Activated naive CD4-positive, alpha-beta T cell treated with anti-CD3 and anti-CD28 coated beads, Interleukin-2, amount 50 U/mL, for 16 hours (primary cell): ENCODE results near the gene NPPB.
"Not testable (repeated sequence)": the region's sequence is repeated elsewhere in the genome, so short reads cannot be mapped to it uniquely, and the experiment has no call there.

Experiments
- DNase-seq: peaks from one replicate; pipeline ENCODE4 v3.0.0-alpha.2; 2020

The NPPB gene

GRCh38 chr1:11858613-11858967, at the start of gene NPPB:
NPPB (minus strand) TSS chr1:11858945; CDS start chr1:11858833, 112 bp downstream.
- no peak for DNase-seq

GRCh38 chr1:11908095-11908675, 49.4 kb upstream of the NPPB start:
- peak; percentile 73 for DNase-seq

- peak; percentile 89 for DNase-seq
Observed at GRCh38 chr1:11907275-11908094, 48.7 kb upstream of the NPPB start.

DNA sequence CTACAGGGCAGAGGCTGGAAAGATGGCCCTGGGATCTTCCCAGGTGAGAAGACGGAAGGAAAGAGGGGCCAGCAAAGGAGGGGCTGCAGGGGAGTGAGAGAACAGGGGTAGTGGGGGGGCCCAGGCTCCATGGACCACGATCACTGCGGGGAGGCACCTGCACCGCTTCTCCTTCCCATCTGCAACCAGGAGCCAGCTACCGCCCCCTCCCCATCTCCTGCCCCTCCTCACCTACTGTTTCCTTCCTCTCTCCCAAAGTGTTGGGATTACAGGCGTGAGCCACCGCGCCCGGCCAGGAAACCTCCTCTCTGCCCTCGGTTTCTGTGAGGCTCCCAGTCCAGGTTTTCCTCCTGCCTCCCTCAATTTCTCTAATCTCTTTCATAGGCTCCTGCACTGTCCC, 48.1 kb upstream of the NPPB start:
- no peak for DNase-seq

DNA sequence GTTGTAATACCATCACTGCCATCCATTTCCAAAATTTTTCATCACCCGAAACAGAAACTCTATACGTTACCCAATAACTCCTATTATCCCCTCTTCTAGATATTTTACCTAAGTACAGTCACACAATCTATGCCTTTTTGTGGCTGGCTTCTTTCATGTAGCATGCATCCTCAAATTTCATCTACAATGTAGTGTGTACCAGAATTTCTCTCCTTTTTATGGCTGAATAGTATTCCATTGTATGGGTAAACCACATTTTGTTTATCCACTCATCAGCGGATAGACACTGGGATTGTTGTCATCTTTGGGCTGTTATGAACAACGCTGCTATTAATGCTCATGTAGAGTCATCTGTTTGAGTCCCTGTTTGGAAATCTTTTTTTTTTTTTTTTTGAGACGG, 46.2 kb upstream of the NPPB start:
- no peak for DNase-seq

- DNase-seq, result not testable (repeated sequence)
Observed at GRCh38 chr1:11904156-11904555, 45.4 kb upstream of the NPPB start.

- no peak for DNase-seq
Observed at GRCh38 chr1:11903210-11903609, 44.5 kb upstream of the NPPB start.

DNA sequence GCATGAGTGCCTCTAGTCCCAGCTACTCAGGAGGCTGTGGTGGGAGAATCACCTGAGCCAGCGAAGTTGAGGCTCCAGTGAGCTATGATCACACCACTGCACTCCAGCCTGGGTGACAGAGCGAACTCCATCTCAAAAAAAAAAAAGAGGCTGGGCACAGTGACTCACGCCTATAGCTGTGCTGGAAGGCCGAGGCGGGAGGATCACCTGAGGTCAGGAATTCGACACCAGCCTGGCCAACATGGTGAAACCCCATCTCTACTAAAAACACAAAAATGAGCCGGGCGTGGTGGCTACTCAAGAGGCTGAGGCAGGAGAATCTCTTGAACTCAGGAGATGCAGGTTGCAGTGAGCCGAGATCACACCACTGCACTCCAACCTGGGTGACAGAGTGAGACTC, 42.7 kb upstream of the NPPB start:
- not testable (repeated sequence) for DNase-seq

DNA sequence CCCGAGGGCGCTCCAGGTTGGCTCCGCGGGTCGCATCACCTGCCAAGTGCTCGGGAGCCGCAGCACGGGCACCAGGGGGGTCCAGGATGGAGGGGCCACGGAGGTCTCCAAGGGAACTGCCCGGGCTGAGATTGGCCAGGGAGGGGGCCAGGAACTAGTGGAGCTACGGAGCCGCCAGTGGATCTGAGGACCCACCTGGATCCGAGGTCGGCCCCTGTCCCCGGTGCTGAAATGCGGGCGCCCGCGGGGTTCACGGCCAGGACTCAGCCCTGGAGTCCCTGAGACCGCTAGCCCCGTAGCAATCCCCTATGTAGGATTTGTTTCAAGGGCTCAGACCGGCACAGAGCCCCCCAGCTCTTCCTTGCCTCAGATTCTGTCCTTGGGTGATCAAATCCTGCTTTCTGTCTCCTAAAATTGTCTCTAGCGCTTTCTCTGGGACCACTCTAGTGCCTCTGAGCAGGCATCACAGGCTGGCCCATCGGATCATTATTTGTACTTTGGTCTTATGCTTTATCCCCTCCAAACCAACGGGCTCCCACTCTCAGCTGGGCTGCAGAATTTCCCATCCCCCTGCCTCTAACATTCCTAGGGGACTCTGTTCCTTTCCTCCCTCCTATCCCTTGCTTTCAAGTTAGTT, 40.2 kb upstream of the NPPB start:
- DNase-seq, result peak; percentile 24

DNA sequence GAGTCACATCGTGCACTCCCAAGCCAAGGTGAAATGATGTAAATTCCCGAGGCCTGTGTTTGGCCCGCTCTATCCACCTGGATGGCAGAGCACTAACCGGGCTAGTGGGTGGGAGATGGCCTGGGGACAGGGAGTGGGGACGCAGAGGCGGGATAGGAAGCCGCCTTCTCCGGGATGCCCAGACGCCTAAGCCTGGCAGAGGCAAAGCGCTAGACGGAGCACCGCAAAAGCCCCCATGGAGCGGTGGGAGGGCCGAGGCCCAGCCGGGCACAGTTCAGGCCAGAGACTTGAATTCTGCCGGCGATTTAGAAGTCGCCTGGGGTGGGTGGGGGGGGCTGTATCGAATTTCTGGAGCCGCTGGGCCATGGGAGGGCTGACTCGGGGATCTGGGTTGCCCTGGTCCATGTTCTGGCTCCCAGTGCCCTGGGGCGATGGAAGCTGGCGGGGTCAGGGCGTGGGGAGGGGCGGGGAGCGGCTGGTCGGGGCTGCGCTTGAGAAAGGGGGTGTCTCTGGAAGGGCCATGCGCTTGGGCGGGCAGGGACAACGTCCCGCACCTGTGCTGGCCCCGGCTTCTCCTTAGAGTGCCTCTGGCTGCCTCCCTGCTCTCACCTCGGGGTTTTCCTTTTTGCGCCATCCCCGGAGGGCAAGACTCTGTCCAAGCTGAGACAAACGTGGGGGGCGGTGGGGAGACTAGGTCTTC, 39.5 kb upstream of the NPPB start:
- DNase-seq, result no peak

GRCh38 chr1:11894501-11894900, 35.8 kb upstream of the NPPB start:
- not testable (repeated sequence) for DNase-seq

DNA sequence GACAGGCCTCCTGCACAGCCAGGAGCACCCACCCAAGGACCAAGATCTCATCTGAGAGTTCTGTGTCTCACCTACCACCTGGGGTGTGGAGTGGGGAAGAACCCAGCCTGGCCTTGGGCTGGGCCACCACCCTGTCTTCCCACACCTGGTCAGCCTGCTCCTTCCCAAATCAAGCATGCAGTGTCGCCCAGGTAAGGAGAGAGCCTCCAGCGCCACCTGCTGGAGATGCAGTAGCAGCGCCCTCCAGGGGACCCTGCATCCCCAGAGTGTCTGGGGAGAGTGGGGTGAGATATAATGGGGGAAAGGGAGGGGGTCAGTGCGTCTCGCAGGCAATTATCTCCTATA, 35.1 kb upstream of the NPPB start:
- DNase-seq, result peak; percentile 69

DNA sequence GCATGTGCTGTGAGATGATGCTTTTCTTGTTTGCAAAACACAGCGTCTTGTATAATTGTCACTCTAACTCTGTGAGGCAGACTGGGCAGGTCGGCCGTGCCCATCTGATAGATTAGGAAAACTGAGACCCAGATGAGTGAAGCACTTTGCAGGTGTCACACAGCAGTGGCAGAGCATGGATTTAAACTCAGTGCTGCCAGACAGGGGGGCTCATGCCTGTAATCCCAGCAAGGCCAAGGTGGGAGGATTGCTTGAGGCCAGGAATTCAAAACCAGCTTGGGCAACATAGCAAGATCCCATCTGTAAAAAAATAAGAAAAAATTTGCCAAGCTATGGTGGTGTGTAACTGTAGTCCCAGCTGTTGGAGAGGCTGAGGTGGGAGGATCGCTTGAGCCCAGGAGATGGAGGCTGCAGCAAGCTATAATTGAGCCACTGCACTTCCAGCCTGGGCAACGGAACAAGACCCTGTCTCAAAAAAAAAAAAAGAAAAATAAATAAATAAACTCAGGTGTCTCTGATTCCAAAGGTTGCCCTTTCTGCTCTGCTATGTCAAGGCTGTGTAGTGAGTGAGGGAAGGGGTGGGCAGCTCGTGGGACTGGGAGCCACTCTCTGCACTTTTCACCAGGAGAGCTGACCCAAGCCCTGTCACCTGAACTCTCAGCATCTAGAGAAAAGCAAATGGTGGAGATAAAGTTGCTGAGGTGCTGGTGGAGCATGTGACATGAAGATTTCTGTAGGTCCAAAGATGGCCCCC, 32.9 kb upstream of the NPPB start:
- DNase-seq, result no peak

- no peak for DNase-seq
Observed at GRCh38 chr1:11888877-11889208, 30.1 kb upstream of the NPPB start.

GRCh38 chr1:11888206-11888876, 29.6 kb upstream of the NPPB start:
- DNase-seq, result no peak

- DNase-seq, result no peak
Observed at GRCh38 chr1:11887666-11888007, 28.9 kb upstream of the NPPB start.

DNA sequence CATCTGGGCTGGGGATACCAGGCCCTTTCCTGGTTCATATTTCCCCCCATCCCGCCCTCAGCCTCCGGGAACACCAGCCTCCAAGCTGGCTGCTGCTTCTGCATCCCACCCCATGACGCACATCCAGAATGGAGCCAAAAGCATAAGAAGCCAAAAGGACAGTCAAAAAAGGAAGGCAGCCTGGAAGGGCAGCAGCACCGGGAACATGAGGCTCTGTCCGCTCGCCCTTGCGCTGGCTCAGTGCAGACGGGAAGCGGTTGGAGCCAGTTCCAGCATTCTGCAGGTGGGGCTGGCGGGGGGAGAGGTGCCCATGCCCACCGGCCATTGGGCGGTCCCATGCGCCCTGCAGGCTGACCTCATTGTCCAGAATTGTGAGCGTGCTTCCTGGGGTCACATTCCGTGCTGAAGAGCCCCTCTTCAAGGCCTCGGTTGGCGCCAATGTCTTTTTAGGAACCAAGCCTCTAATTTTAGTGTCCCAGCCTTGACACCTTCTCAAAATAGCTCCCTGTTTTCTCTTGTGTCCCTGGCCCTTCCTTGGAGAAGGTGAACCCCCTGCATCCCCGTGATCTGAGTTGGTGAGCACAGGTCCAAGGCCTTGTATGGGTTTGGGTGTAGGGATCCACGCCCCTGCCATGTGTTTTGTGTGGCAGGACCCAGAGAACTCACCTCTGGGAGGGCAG, 28.4 kb upstream of the NPPB start:
- no peak for DNase-seq

- no peak for DNase-seq
Observed at GRCh38 chr1:11885916-11886315, 27.2 kb upstream of the NPPB start.

- DNase-seq, result no peak
Observed at GRCh38 chr1:11882814-11883538, 24.2 kb upstream of the NPPB start.

- no peak for DNase-seq
Observed at GRCh38 chr1:11881749-11882441, 23.1 kb upstream of the NPPB start.
